HG02623 (cell line): ENCODE data around the gene CACHD1.

Source experiments
- ATAC-seq: cut with Tn5 transposase; IDR thresholded peaks from one replicate; pipeline ENCODE4 v1.9.1; 2021; ENCODE audit warnings: moderate library complexity; ENCODE audit not compliant: unreplicated experiment

Gene CACHD1

GRCh38 chr1:64519901-64520300 is 50.0 kb downstream of the CACHD1 start:
- no peak for ATAC-seq

GRCh38 chr1:64522740-64523139 is 52.8 kb downstream of the CACHD1 start:
- no peak for ATAC-seq

GRCh38 chr1:64523413-64524337 is 53.7 kb downstream of the CACHD1 start:
- no peak for ATAC-seq

GRCh38 chr1:64524614-64525013 is 54.7 kb downstream of the CACHD1 start:
- no peak for ATAC-seq

- ATAC-seq = no peak
These were observed 55.3 kb downstream of the CACHD1 start for GRCh38 chr1:64525116-64525686.

- ATAC-seq = no peak
These were observed 56.4 kb downstream of the CACHD1 start for GRCh38 chr1:64526312-64526711.

- ATAC-seq = no peak
These were observed 57.2 kb downstream of the CACHD1 start for GRCh38 chr1:64527165-64527564.

GRCh38 chr1:64527786-64528185 is 57.9 kb downstream of the CACHD1 start:
- no peak for ATAC-seq

- ATAC-seq = no peak
These were observed 61.2 kb downstream of the CACHD1 start for GRCh38 chr1:64530969-64531692.

GRCh38 chr1:64532646-64533045 is 62.7 kb downstream of the CACHD1 start:
- ATAC-seq = no peak

GRCh38 chr1:64535938-64536835 is 66.3 kb downstream of the CACHD1 start:
- no peak for ATAC-seq

GRCh38 chr1:64536836-64537490 is 67.0 kb downstream of the CACHD1 start:
- ATAC-seq = no peak

- no peak for ATAC-seq
These were observed 68.0 kb downstream of the CACHD1 start for GRCh38 chr1:64537942-64538341.

- ATAC-seq = no peak
These were observed 68.5 kb downstream of the CACHD1 start for GRCh38 chr1:64538389-64538788.

- ATAC-seq = no peak
These were observed 69.4 kb downstream of the CACHD1 start for GRCh38 chr1:64539289-64539688.

GRCh38 chr1:64539781-64540218 is 69.9 kb downstream of the CACHD1 start:
- no peak for ATAC-seq

GRCh38 chr1:64540265-64540791 is 70.4 kb downstream of the CACHD1 start:
- no peak for ATAC-seq

- no peak for ATAC-seq
These were observed 72.2 kb downstream of the CACHD1 start for GRCh38 chr1:64542118-64542517.

- ATAC-seq = no peak
These were observed 73.9 kb downstream of the CACHD1 start for GRCh38 chr1:64543831-64544230.
